Mucosa of rectum (tissue), 2 donors: ENCODE data around the gene HECW1.

Experiments used
- H3K27ac ChIP-seq, 2 donors: one replicate each; pipeline ENCODE4 v1.7.0; 2013; ENCODE audit warnings: inconsistent platforms in 2 of 2, low read depth in 2 of 2, low read length in 2 of 2
- H3K27me3 ChIP-seq, 2 donors: one replicate each; pipeline ENCODE4 v1.7.0; 2013; ENCODE audit warnings: low read length in 2 of 2; ENCODE audit not compliant: control insufficient read depth in 2 of 2, insufficient read depth in 2 of 2
- H3K36me3 ChIP-seq, 2 donors: one replicate each; pipeline ENCODE4 v1.7.0; 2013; ENCODE audit warnings: low read length in 2 of 2; ENCODE audit not compliant: control insufficient read depth in 2 of 2, insufficient read depth in 2 of 2
- H3K4me1 ChIP-seq, 2 donors: one replicate each; pipeline ENCODE4 v1.7.0; 2013; ENCODE audit warnings: low read length in 2 of 2, mild to moderate bottlenecking in 1 of 2; ENCODE audit not compliant: control insufficient read depth in 2 of 2, insufficient read depth in 2 of 2
- H3K4me3 ChIP-seq, 2 donors: one replicate each; pipeline ENCODE4 v1.7.0; 2013; ENCODE audit warnings: low read length in 2 of 2
- H3K9ac ChIP-seq, 2 donors: one replicate each; pipeline ENCODE4 v1.7.0; 2013; ENCODE audit warnings: low read length in 2 of 2, low read depth in 1 of 2, mild to moderate bottlenecking in 1 of 2
- H3K9me3 ChIP-seq, 2 donors: one replicate each; pipeline ENCODE4 v1.7.0; 2013; ENCODE audit warnings: low read length in 2 of 2; ENCODE audit not compliant: control insufficient read depth in 2 of 2
- donor health status: healthy.
- donor health status: Normal muscosa, but diverticular disease.

Gene HECW1

GRCh38 chr7:43495572-43495971 is 383.1 kb downstream of the HECW1 start:
- Histone ChIP-seq H3K4me3 (no peak overlapping the region), H3K4me1 (no peaks in the 10 kb centered on the region), H3K36me3 (no peaks in the 10 kb centered on the region), H3K9ac (no peak overlapping the region), H3K27ac (no peak overlapping the region), H3K27me3 (no peaks in the 10 kb centered on the region), H3K9me3 (no peaks in the 10 kb centered on the region)

- no peaks in the 10 kb centered on the region for H3K4me1 ChIP-seq
- H3K27me3 ChIP-seq: no peaks in the 10 kb centered on the region
- H3K9ac ChIP-seq: no peak overlapping the region
- H3K27ac ChIP-seq: no peak overlapping the region
- no peaks in the 10 kb centered on the region for H3K36me3 ChIP-seq
- no peak overlapping the region for H3K4me3 ChIP-seq
- H3K9me3 ChIP-seq: no peaks in the 10 kb centered on the region
Measured at GRCh38 chr7:43496596-43496995, 384.1 kb downstream of the HECW1 start.

GRCh38 chr7:43501870-43502269 is 389.4 kb downstream of the HECW1 start:
- Histone ChIP-seq H3K27me3 (no peaks in the 10 kb centered on the region), H3K27ac (no peak overlapping the region), H3K4me1 (no peaks in the 10 kb centered on the region), H3K9me3 (no peaks in the 10 kb centered on the region), H3K36me3 (no peaks in the 10 kb centered on the region), H3K9ac (no peak overlapping the region), H3K4me3 (no peak overlapping the region)

- H3K27me3 ChIP-seq: no peaks in the 10 kb centered on the region
- H3K4me3 ChIP-seq: no peak overlapping the region
- H3K9me3 ChIP-seq: no peaks in the 10 kb centered on the region
- no peaks in the 10 kb centered on the region for H3K4me1 ChIP-seq
- H3K9ac ChIP-seq: no peak overlapping the region
- H3K36me3 ChIP-seq: no peaks in the 10 kb centered on the region
- H3K27ac ChIP-seq: no peak overlapping the region
Measured at GRCh38 chr7:43502941-43503340, 390.5 kb downstream of the HECW1 start.

GRCh38 chr7:43505412-43505811 is 393.0 kb downstream of the HECW1 start:
- no peaks in the 10 kb centered on the region for H3K9me3 ChIP-seq
- no peak overlapping the region for H3K9ac ChIP-seq
- no peaks in the 10 kb centered on the region for H3K27me3 ChIP-seq
- H3K36me3 ChIP-seq: no peaks in the 10 kb centered on the region
- H3K4me3 ChIP-seq: no peak overlapping the region
- H3K27ac ChIP-seq: no peak overlapping the region
- H3K4me1 ChIP-seq: no peaks in the 10 kb centered on the region

GRCh38 chr7:43506460-43506859 is 394.0 kb downstream of the HECW1 start:
- no peaks in the 10 kb centered on the region for H3K9me3 ChIP-seq
- H3K4me3 ChIP-seq: no peak overlapping the region
- no peaks in the 10 kb centered on the region for H3K36me3 ChIP-seq
- no peaks in the 10 kb centered on the region for H3K4me1 ChIP-seq
- no peaks in the 10 kb centered on the region for H3K27me3 ChIP-seq
- no peak overlapping the region for H3K27ac ChIP-seq
- H3K9ac ChIP-seq: no peak overlapping the region

GRCh38 chr7:43508461-43508860 is 396.0 kb downstream of the HECW1 start:
- Histone ChIP-seq H3K27me3 (no peaks in the 10 kb centered on the region), H3K4me1 (no peaks in the 10 kb centered on the region), H3K27ac (no peak overlapping the region), H3K36me3 (no peaks in the 10 kb centered on the region), H3K4me3 (no peak overlapping the region), H3K9ac (no peak overlapping the region), H3K9me3 (no peaks in the 10 kb centered on the region)

- Histone ChIP-seq H3K4me1 (no peaks in the 10 kb centered on the region), H3K9me3 (no peaks in the 10 kb centered on the region), H3K4me3 (no peak overlapping the region), H3K27ac (no peak overlapping the region), H3K27me3 (no peaks in the 10 kb centered on the region), H3K9ac (no peak overlapping the region), H3K36me3 (no peaks in the 10 kb centered on the region)
Measured at GRCh38 chr7:43509906-43510305, 397.5 kb downstream of the HECW1 start.

GRCh38 chr7:43511029-43511428 is 398.6 kb downstream of the HECW1 start:
- Histone ChIP-seq H3K36me3 (no peaks in the 10 kb centered on the region), H3K9ac (no peak overlapping the region), H3K4me1 (no peaks in the 10 kb centered on the region)

GRCh38 chr7:43511769-43512515 is 399.5 kb downstream of the HECW1 start:
- Histone ChIP-seq H3K9me3 (no peaks in the 10 kb centered on the region), H3K36me3 (no peaks in the 10 kb centered on the region), H3K27ac (no peak overlapping the region), H3K27me3 (peaks cover 0 to 2% of the 10 kb centered on the region in 2 donors), H3K4me3 (no peak overlapping the region), H3K4me1 (no peaks in the 10 kb centered on the region), H3K9ac (no peak overlapping the region)

More at GRCh38 chr7:43511029-43511428, 398.6 kb downstream of the HECW1 start:
- H3K9me3 ChIP-seq: no peaks in the 10 kb centered on the region
- H3K27me3 ChIP-seq: no peaks in the 10 kb centered on the region
- no peak overlapping the region for H3K4me3 ChIP-seq
- H3K27ac ChIP-seq: no peak overlapping the region
